K562 (cell line): ENCODE results near the gene RSPH1. TPM values are rescaled to one million over a fixed set of nuclear protein-coding genes. Genes with fewer than 3 reads are reported as not detected.

ENCODE experiments used
- ATAC-seq: fragments of 200-7000 bp; cut with Tn5 transposase; 3 replicates; pipeline ENCODE4 v1.9.1; 2020; ENCODE audit warnings: moderate library complexity
- BruUV-seq: library from RNA; stranded (reverse); fragments of 400-500 nt; replicated peaks from 2 replicates; lab custom pipeline; 2021; lab: Mats Ljungman, UMichigan
- CTCF ChIA-PET: fragments of 300-600 bp; formaldehyde crosslinking; extraction: SDS; loops from one replicate; lab custom pipeline; 2021; ENCODE audit warnings: low intra/inter-chr PET ratio; lab: Yijun Ruan, JAX
- POLR2A ChIA-PET: fragments of 300-600, 350-650 bp; sonication (Branson Sonifier 250); formaldehyde crosslinking; extraction: SDS; loops from one replicate; lab custom pipeline; 2021; ENCODE audit warnings: antibody characterized with exemption, inconsistent platforms; lab: Yijun Ruan, JAX
- DNase-seq, 4 experiments: peaks; one replicate each; pipeline versions ENCODE4 v3.0.0 to v3.0.0-alpha.2; 2011 to 2018; ENCODE audit warnings: low spot score in 3 of 4, mixed read lengths in 3 of 4; ENCODE audit errors: extremely low read depth in 1 of 4
- FAIRE-seq: peaks from 2 replicates; lab custom pipeline; 2011; peaks lifted over from hg19 to GRCh38; lab: Jason Lieb, UNC
- H2AFZ ChIP-seq: 2 replicates; pipeline ENCODE4 v1.6.0; 2011; ENCODE audit warnings: low read depth, low read length, control low read depth, inconsistent platforms
- H3K27ac ChIP-seq: fragments of 200-600 bp; 3 replicates; pipeline ENCODE4 v1.8.0; 2011; ENCODE audit warnings: low read depth, mild to moderate bottlenecking, control low read depth, inconsistent platforms, low read length, moderate library complexity, mixed read lengths; ENCODE audit errors: extremely low read depth
- H3K27me3 ChIP-seq, 2 experiments: fragments of 300-600 bp in 1 of 2; 2 replicates in 1 of 2; 3 replicates in 1 of 2; pipeline versions ENCODE4 v1.6.0 to v1.8.0; 2011; ENCODE audit warnings: inconsistent platforms in 2 of 2, low read length in 2 of 2, mild to moderate bottlenecking in 1 of 2, mixed read lengths in 1 of 2, moderate library complexity in 1 of 2; ENCODE audit not compliant: control insufficient read depth in 2 of 2, insufficient read depth in 2 of 2
- H3K36me3 ChIP-seq: fragments of 300-600 bp; 3 replicates; pipeline ENCODE4 v1.8.0; 2011; ENCODE audit warnings: mild to moderate bottlenecking, low read length, inconsistent platforms; ENCODE audit not compliant: control insufficient read depth, insufficient read depth
- H3K4me1 ChIP-seq, 2 experiments: fragments of 200-600 bp in 1 of 2; replicated peaks in 1 of 2; 2 replicates in 1 of 2; 3 replicates in 1 of 2; pipeline versions ENCODE4 v1.5.1 to v1.8.0; 2011; ENCODE audit warnings: inconsistent platforms in 2 of 2, low read length in 2 of 2, mild to moderate bottlenecking in 1 of 2, mixed read lengths in 1 of 2, moderate library complexity in 1 of 2; ENCODE audit not compliant: control insufficient read depth in 2 of 2, insufficient read depth in 2 of 2
- H3K4me2 ChIP-seq: 2 replicates; pipeline ENCODE4 v1.6.1; 2011; ENCODE audit warnings: low read length, control low read depth, inconsistent platforms, mixed read lengths; ENCODE audit not compliant: insufficient read depth
- H3K4me3 ChIP-seq: fragments of 200-600 bp; sonication (generic), shearing (Covaris generic); 2 replicates; pipeline ENCODE4 v1.5.1; 2016; ENCODE audit warnings: control low read depth, inconsistent platforms
- H3K79me2 ChIP-seq: fragments of 200-600 bp; 3 replicates; pipeline ENCODE4 v1.8.0; 2011; ENCODE audit warnings: low read length, inconsistent platforms; ENCODE audit not compliant: control insufficient read depth, insufficient read depth
- H3K9ac ChIP-seq, 2 experiments: 2 replicates each; pipeline versions ENCODE4 v1.6.0 to v1.6.1; 2011; ENCODE audit warnings: low read depth in 2 of 2, low read length in 2 of 2, control low read depth in 1 of 2, inconsistent platforms in 1 of 2, mild to moderate bottlenecking in 1 of 2, mixed read lengths in 1 of 2; ENCODE audit not compliant: insufficient read depth in 1 of 2
- H3K9me1 ChIP-seq: one replicate; pipeline ENCODE4 v1.6.0; 2011; ENCODE audit warnings: inconsistent platforms, mild to moderate bottlenecking, low read length, moderate library complexity; ENCODE audit not compliant: control insufficient read depth, insufficient read depth
- H3K9me3 ChIP-seq: replicated peaks from 2 replicates; pipeline ENCODE4 v1.5.1; 2011; ENCODE audit warnings: low read depth, low read length, inconsistent platforms; ENCODE audit not compliant: control insufficient read depth, insufficient read depth
- H4K20me1 ChIP-seq: replicated peaks from 2 replicates; pipeline ENCODE4 v1.6.1; 2011; ENCODE audit warnings: low read length, inconsistent platforms, mixed read lengths; ENCODE audit not compliant: control insufficient read depth, insufficient read depth
- ARHGAP35 ChIP-seq: fragments of 450-650 bp; IDR thresholded peaks from 2 replicates; pipeline ENCODE4 v1.6.1; 2018; ENCODE audit not compliant: partially characterized antibody
- ARID1B ChIP-seq: fragments of 450-650 bp; IDR thresholded peaks from 2 replicates; pipeline ENCODE4 v1.6.1; 2016; ENCODE audit warnings: antibody characterized with exemption, mild to moderate bottlenecking, inconsistent platforms
- ATF1 ChIP-seq, 2 experiments: fragments of 450-650 bp in 1 of 2; IDR thresholded peaks; 2 replicates each; pipeline ENCODE4 v1.6.1; 2016; ENCODE audit warnings: missing compliant biosample characterization in 1 of 2, missing genetic modification characterization in 1 of 2
- BACH1 ChIP-seq: fragments of 200-800 bp; sonication (Bioruptor generic); IDR thresholded peaks from 2 replicates; pipeline ENCODE4 v1.6.1; 2016; ENCODE audit warnings: missing genetic modification characterization, missing compliant biosample characterization
- CBFA2T2 ChIP-seq: fragments of 450-650 bp; conservative IDR thresholded peaks from 2 replicates; pipeline ENCODE4 v1.6.1; 2017; ENCODE audit warnings: mild to moderate bottlenecking
- CBFA2T3 ChIP-seq: fragments of 450-650 bp; IDR thresholded peaks from 2 replicates; pipeline ENCODE4 v1.6.1; 2017
- EP300 ChIP-seq: IDR thresholded peaks from 2 replicates; pipeline ENCODE4 v1.6.1; 2012; ENCODE audit warnings: low read length, improper control_type of control experiment
- LCOR ChIP-seq: sonication (generic); formaldehyde crosslinking; IDR thresholded peaks from 2 replicates; pipeline ENCODE4 v1.8.0; 2022; ENCODE audit warnings: mild to moderate bottlenecking, missing genetic modification reagents
- MCM5 ChIP-seq: fragments of 450-650 bp; IDR thresholded peaks from 2 replicates; pipeline ENCODE4 v1.6.1; 2016; ENCODE audit warnings: low read depth
- PHB ChIP-seq: fragments of 250-450 bp; sonication (Bioruptor Pico); IDR thresholded peaks from 2 replicates; pipeline ENCODE4 v1.5.0; 2021
- SMAD3 ChIP-seq: fragments of 450-650 bp; formaldehyde crosslinking; conservative IDR thresholded peaks from 2 replicates; pipeline ENCODE4 v1.4.0; 2020; ENCODE audit warnings: mild to moderate bottlenecking
- TAL1 ChIP-seq: fragments of 450-650 bp; IDR thresholded peaks from 2 replicates; pipeline ENCODE4 v1.6.1; 2016; ENCODE audit warnings: mild to moderate bottlenecking
- TCF3 ChIP-seq: sonication (generic); formaldehyde crosslinking; IDR thresholded peaks from 2 replicates; pipeline ENCODE4 v1.4.0; 2020; ENCODE audit warnings: mild to moderate bottlenecking, missing genetic modification reagents
- TEAD4 ChIP-seq, 2 experiments: sonication (generic) in 1 of 2; formaldehyde crosslinking in 1 of 2; IDR thresholded peaks; 2 replicates each; pipeline versions ENCODE4 v1.6.1 to v1.8.0; 2012 to 2022; ENCODE audit warnings: borderline replicate concordance in 1 of 2, inconsistent platforms in 1 of 2, low read length in 1 of 2, mild to moderate bottlenecking in 1 of 2, missing genetic modification reagents in 1 of 2
- ZFX ChIP-seq: sonication (generic); formaldehyde crosslinking; IDR thresholded peaks from 2 replicates; pipeline ENCODE4 v1.8.0; 2022; ENCODE audit warnings: mild to moderate bottlenecking, missing genetic modification reagents, moderate library complexity
- ZNF561 ChIP-seq: fragments of 450-650 bp; formaldehyde crosslinking; conservative IDR thresholded peaks from 2 replicates; pipeline ENCODE4 v1.4.0; 2020; ENCODE audit warnings: mild to moderate bottlenecking, moderate library complexity
- WGBS: fragments of 100-300 bp; shearing (Covaris generic); methylation state at CpG from one replicate; pipeline ENCODE4 v1.1.6; 2016; ENCODE audit warnings: low coverage, mixed read lengths; ENCODE audit not compliant: insufficient coverage; ENCODE audit errors: missing lambda C conversion rate; 5-methylcytosine and 5-hydroxymethylcytosine counted together
- in situ Hi-C: fragments of 300-500 bp; cut with MboI; formaldehyde crosslinking; loops from 4 replicates; pipeline ENCODE4 v1.15.0; 2018; ENCODE audit warnings: inconsistent platforms, mixed read lengths
- intact Hi-C: fragments of 100-400 bp; cut with micrococcal nuclease; formaldehyde crosslinking; loops from 2 replicates; pipeline ENCODE4 v1.14.2; 2022
- polyA plus RNA-seq, 8 experiments: library from polyadenylated mRNA; depleted of rRNA in 4 of 8; stranded (reverse) in 5 of 8; unstranded in 3 of 8; fragments of >200 nt; fragmentation: Nextera tagmentation in 2 of 8; fragmentation: Illumina TruSeq in 1 of 8; extraction: Ambion mirVana in 2 of 8; extraction: Trizol in 1 of 8; gene quantifications; 2 replicates each; pipeline versions ENCODE4 v1.2.1 to v1.2.3, GENCODE V29; 2011 to 2014; ENCODE audit warnings: inconsistent platforms in 1 of 8, missing spikeins in 1 of 8
- total RNA-seq, 7 experiments: library from RNA; depleted of rRNA in 6 of 7; stranded (reverse); fragments of >200 nt in 6 of 7; fragmentation: Illumina TruSeq in 2 of 7; extraction: Trizol in 2 of 7; gene quantifications; 2 replicates each; pipeline versions ENCODE4 v1.2.1 to v1.2.3, GENCODE V29; 2011 to 2021; ENCODE audit warnings: low replicate concordance in 1 of 7
- TF ChIP-seq, protein P1 (sequence below): fragments of 450-650 bp; formaldehyde crosslinking; IDR thresholded peaks from 2 replicates; pipeline ENCODE4 v1.4.0; 2022; ENCODE audit warnings: missing genetic modification characterization

RSPH1 gene
- total and polyA plus RNA-seq, 9 of the 15 experiments (the other 6 are each of a cell fraction or from before 2014, with no cell fraction given): 0.17 TPM; not detected in 8

DNA sequence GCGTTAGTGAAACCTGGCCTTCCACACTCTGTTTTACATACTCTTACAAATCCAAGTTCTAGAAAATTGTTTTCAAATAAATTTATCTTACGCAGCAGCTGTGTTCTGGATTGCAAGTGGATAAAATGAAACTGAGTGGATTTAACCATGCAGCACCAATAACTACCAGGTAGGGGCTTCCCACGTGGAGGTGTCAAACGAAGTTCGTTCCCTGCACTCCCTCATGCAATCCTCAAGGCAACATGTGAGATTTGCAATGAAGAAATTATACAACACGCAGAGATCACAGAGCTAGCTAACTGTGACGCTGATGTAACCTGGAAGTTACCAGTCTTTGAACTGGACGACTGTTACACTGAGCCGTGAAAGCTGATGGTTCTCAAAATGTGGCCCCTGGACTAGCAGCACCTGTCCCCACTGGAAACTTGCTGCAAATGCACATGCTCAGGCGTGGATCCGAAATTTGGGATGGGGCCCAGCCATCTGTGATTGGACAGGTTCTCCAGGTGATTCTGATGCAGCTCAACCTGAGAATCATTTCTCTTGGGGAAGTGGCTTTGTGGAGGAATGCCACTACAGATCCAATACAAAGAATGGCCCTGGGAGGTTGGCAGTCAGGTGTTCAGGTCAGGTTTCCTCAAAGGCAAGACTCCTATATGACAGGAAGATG, 36.3 kb downstream of the RSPH1 start (continued):
- no peak for TF ChIP-seq LCOR (CRISPR knock-in tag)

DNA sequence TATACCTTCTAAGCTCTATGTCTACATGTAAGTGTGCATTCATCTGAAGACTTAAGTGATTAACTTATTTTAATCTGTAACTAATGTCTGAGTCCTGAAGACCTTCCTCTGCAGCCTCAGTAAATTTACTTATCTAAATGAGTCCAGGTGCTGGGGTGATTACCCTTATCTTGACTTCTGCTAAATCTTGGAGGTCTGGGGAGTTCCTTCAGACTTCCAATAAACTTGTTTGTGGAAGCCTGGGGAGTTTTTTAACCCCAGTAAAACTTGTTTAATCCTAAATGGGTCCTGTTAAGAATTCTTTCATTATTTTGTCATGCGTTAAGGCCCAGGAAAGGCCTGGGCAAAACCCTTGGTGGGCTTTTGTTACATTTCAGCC, 37.0 kb downstream of the RSPH1 start:
- POLR2A ChIA-PET: interaction anchor here (0.7 to 1.0 kb wide), 2 partner anchors 13 to 134 kb away, joined by 3 read pairs; no protein-coding TSS in a partner anchor
- no peaks in the 10 kb centered on the region for H4K20me1 ChIP-seq
- 4% methylated on average over 1 of the region's 1 CpG for WGBS
- H3K36me3 ChIP-seq: no peaks in the 10 kb centered on the region
- intact Hi-C loops (loop anchor here (10.0 kb wide), 1 partner anchor 124 kb away; no protein-coding TSS in a partner anchor), in situ Hi-C loops (no loop called here)
- no peak for ATAC-seq
- CTCF ChIA-PET: no interaction called here
- BruUV-seq: no TSS peak
- H3K4me2 ChIP-seq: no peak overlapping the region
- no peaks in the 10 kb centered on the region for H3K9me3 ChIP-seq
- no peak overlapping the region for H3K9ac ChIP-seq
- H2AFZ ChIP-seq: no peak overlapping the region
- DNase-seq: peak in 1 of 4 experiments; percentile 16
- no peaks in the 10 kb centered on the region for H3K79me2 ChIP-seq
- no peak overlapping the region for H3K27ac ChIP-seq
- H3K4me1 ChIP-seq: peaks cover 1 to 13% of the 10 kb centered on the region in 2 experiments
- H3K9me1 ChIP-seq: no peaks in the 10 kb centered on the region
- H3K27me3 ChIP-seq: peaks cover 6 to 28% of the 10 kb centered on the region in 2 experiments; a peak in 4 of 5 replicates
- no peak for TF ChIP-seq ATF1 (CRISPR knock-in tag; IDR thresholded peaks at IDR 0.05)
- TF ChIP-seq ATF1 (tag; IDR thresholded peaks at IDR 0.05): no peak
- TF ChIP-seq SMAD3: no peak
- 0 out of 2 replicates have a peak, but pooled peaks have one; percentile 13 for TF ChIP-seq EP300
- TF ChIP-seq, protein P1, sequence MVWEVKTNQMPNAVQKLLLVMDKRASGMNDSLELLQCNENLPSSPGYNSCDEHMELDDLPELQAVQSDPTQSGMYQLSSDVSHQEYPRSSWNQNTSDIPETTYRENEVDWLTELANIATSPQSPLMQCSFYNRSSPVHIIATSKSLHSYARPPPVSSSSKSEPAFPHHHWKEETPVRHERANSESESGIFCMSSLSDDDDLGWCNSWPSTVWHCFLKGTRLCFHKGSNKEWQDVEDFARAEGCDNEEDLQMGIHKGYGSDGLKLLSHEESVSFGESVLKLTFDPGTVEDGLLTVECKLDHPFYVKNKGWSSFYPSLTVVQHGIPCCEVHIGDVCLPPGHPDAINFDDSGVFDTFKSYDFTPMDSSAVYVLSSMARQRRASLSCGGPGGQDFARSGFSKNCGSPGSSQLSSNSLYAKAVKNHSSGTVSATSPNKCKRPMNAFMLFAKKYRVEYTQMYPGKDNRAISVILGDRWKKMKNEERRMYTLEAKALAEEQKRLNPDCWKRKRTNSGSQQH (CRISPR knock-in tag): no peak
- TF ChIP-seq BACH1 (tag): no peak
- TF ChIP-seq TCF3 (CRISPR knock-in tag): peak; percentile 62
- TF ChIP-seq MCM5: no peak
- TF ChIP-seq ZNF561 (CRISPR knock-in tag): no peak
- no peak for TF ChIP-seq ARHGAP35
- TF ChIP-seq TEAD4 (IDR thresholded peaks at IDR 0.05; ENCODE audit: low read length): peak; percentile 35; the same call in 1 of the 2 replicates
- TF ChIP-seq TEAD4 (CRISPR knock-in tag; IDR thresholded peaks at IDR 0.05; ENCODE audit: borderline replicate concordance): no peak
- peak; percentile 44 for TF ChIP-seq TAL1
- TF ChIP-seq ARID1B: peak; percentile 41; the same call in 1 of the 2 replicates
- TF ChIP-seq CBFA2T2: peak; percentile 8; the same call in 1 of the 2 replicates
- no peak for TF ChIP-seq PHB (CRISPR knock-in tag)
- peak; percentile 57 for TF ChIP-seq CBFA2T3
- peak; percentile 25; the same call in 1 of the 2 replicates for TF ChIP-seq ZFX
- no peak for FAIRE-seq
- H3K4me3 ChIP-seq: no peak overlapping the region
